ENCODE data around the gene NTHL1.
"Not testable (repeated sequence)": the region's sequence is repeated elsewhere in the genome, so short reads cannot be mapped to it uniquely, and the experiment has no call there.

The NTHL1 gene

DNA sequence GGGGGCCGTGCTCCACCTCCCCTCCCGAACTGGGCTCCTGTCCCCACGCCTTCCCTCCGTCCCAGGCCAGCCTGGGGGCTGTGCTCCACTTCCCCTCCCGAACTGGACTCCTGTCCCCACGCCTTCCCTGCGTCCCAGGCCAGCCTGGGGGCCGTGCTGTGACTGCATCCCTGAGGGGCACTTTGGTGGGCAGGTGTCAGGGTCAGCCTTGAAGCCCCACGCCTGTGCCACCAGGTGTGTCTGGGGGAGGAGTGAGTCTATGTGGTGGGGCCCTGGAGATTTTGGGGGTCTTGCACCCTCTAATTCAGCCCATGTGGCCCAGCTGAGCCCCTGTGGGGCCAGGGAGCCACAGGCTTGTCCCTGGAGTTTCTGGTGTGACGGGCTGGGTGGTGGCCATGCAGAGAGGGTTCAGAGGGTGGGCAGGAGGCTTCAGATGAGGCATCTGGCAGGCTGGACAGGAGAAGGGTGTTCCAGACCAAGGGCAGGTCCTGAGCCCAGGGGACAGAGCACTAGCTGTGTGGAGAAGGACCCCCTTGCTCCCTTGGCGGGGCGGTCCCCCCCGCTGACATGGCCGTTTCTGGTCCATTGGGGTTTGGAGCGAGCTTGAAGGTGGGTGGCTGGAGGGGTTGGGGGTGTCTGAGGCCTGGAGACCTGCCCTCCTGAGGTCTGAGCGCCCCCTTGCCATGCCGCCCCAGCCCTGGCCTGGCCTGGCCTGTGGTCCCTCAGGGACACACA, 12.8 kb downstream of the NTHL1 start:
- Histone ChIP-seq H3K4me2 (ENCODE audit: low read length) (no peak overlapping the region), H3K18ac (ENCODE audit: low read length) (no peak overlapping the region), H3K14ac (ENCODE audit: low read length) (peak overlapping the region; percentile 61), H3K4ac (ENCODE audit: low read depth, low read length) (no peak overlapping the region), H3K4me1 (ENCODE audit: control insufficient read depth in 1 of 2, insufficient read depth in 2 of 2, low read length in 2 of 2) (peaks cover 28 to 31% of the 10 kb centered on the region in 2 experiments), H2BK12ac (ENCODE audit: low read length) (peak overlapping the region; percentile 56), H3K9ac (ENCODE audit: low read length) (no peak overlapping the region), H3K4me3 (ENCODE audit: low read depth, low read length) (no peak overlapping the region), H4K8ac (ENCODE audit: low read depth, low read length) (no peak overlapping the region), H4K91ac (ENCODE audit: low read depth, low read length) (peak overlapping the region; percentile 74), H2BK120ac (ENCODE audit: insufficient read depth, low read length, poor library complexity) (peak overlapping the region; percentile 36), H3K36me3 (ENCODE audit: control insufficient read depth in 1 of 2, insufficient read depth in 2 of 2, low read length in 2 of 2) (peaks cover 20 to 23% of the 10 kb centered on the region in 2 experiments), H2AK5ac (ENCODE audit: low read length) (peak overlapping the region; percentile 89), H3K9me3 (ENCODE audit: insufficient read depth, low read depth, low read length) (no peaks in the 10 kb centered on the region), H4K12ac (ENCODE audit: low read depth, low read length) (no peak overlapping the region), H3K27ac (ENCODE audit: low read depth, low read length) (no peak overlapping the region), H3K27me3 (ENCODE audit: insufficient read depth, low read length) (no peaks in the 10 kb centered on the region), H3K79me1 (ENCODE audit: low read length) (peaks cover 13% of the 10 kb centered on the region), H2AFZ (ENCODE audit: insufficient read depth, low read length, poor library complexity) (no peak overlapping the region), H3K23ac (ENCODE audit: low read length) (no peak overlapping the region), H2BK5ac (ENCODE audit: low read depth, low read length, poor library complexity) (no peak overlapping the region), H3K79me2 (ENCODE audit: control insufficient read depth, insufficient read depth, low read length, poor library complexity) (no peaks in the 10 kb centered on the region)
- no peak for DNase-seq
- no CpG with 5 or more reads among the region's 17 CpGs for WGBS (ENCODE audit: extremely low coverage, insufficient coverage, insufficient read length)

DNA sequence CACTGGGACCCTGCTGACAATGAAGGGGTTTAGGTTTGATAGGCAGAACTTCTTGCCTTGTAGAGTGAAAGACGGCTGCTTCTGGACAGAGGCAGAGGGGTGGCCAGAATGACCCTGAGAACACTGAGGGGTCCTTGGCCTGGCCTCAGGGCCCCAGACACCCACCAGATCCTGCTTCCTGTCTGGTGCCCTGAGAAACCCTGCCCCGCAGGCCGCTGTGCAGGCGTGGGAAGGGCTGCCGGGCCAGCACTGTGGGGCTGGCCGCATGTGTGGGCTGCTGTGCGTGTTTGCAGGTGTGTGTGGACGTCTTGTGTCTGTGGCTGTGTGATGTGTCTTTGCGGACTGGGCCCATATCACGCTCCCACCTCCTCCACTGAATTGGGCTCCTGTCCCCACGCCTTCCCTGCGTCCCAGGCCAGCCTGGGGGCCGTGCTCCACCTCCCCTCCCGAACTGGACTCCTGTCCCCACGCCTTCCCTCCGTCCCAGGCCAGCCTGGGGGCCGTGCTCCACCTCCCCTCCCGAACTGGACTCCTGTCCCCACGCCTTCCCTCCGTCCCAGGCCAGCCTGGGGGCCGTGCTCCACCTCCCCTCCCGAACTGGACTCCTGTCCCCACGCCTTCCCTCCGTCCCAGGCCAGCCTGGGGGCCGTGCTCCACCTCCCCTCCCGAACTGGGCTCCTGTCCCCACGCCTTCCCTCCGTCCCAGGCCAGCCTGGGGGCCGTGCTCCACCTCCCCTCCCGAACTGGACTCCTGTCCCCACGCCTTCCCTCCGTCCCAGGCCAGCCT, 13.5 kb downstream of the NTHL1 start:
- Histone ChIP-seq H3K14ac (ENCODE audit: low read length) (peak overlapping the region; percentile 38), H2AK5ac (ENCODE audit: low read length) (peak overlapping the region; percentile 17), H3K36me3 (ENCODE audit: control insufficient read depth in 1 of 2, insufficient read depth in 2 of 2, low read length in 2 of 2) (peaks cover 22 to 28% of the 10 kb centered on the region in 2 experiments), H4K91ac (ENCODE audit: low read depth, low read length) (peak overlapping the region; percentile 56), H4K8ac (ENCODE audit: low read depth, low read length) (peak overlapping the region; percentile 15), H3K4me1 (ENCODE audit: control insufficient read depth in 1 of 2, insufficient read depth in 2 of 2, low read length in 2 of 2) (peaks cover 28 to 31% of the 10 kb centered on the region in 2 experiments), H3K27ac (ENCODE audit: low read depth, low read length) (peak overlapping the region; percentile 52), H3K79me1 (ENCODE audit: low read length) (peaks cover 13% of the 10 kb centered on the region), H2BK120ac (ENCODE audit: insufficient read depth, low read length, poor library complexity) (peak overlapping the region; percentile 53), H2BK12ac (ENCODE audit: low read length) (peak overlapping the region; percentile 51), H3K4me2 (ENCODE audit: low read length) (peak overlapping the region; percentile 42), H3K9ac (ENCODE audit: low read length) (peak overlapping the region; percentile 18), H3K18ac (ENCODE audit: low read length) (peak overlapping the region; percentile 5), H2BK5ac (ENCODE audit: low read depth, low read length, poor library complexity) (peak overlapping the region; percentile 7)
- not testable (repeated sequence) for H3K27me3 ChIP-seq (ENCODE audit: insufficient read depth, low read length); H3K79me2 ChIP-seq (ENCODE audit: control insufficient read depth, insufficient read depth, low read length, poor library complexity); H2AFZ ChIP-seq (ENCODE audit: insufficient read depth, low read length, poor library complexity); H3K4ac ChIP-seq (ENCODE audit: low read depth, low read length); DNase-seq; H3K23ac ChIP-seq (ENCODE audit: low read length); H4K12ac ChIP-seq (ENCODE audit: low read depth, low read length); H3K9me3 ChIP-seq (ENCODE audit: insufficient read depth, low read depth, low read length); H3K4me3 ChIP-seq (ENCODE audit: low read depth, low read length)
- WGBS (ENCODE audit: extremely low coverage, insufficient coverage, insufficient read length): no CpG with 5 or more reads among the region's 32 CpGs

DNA sequence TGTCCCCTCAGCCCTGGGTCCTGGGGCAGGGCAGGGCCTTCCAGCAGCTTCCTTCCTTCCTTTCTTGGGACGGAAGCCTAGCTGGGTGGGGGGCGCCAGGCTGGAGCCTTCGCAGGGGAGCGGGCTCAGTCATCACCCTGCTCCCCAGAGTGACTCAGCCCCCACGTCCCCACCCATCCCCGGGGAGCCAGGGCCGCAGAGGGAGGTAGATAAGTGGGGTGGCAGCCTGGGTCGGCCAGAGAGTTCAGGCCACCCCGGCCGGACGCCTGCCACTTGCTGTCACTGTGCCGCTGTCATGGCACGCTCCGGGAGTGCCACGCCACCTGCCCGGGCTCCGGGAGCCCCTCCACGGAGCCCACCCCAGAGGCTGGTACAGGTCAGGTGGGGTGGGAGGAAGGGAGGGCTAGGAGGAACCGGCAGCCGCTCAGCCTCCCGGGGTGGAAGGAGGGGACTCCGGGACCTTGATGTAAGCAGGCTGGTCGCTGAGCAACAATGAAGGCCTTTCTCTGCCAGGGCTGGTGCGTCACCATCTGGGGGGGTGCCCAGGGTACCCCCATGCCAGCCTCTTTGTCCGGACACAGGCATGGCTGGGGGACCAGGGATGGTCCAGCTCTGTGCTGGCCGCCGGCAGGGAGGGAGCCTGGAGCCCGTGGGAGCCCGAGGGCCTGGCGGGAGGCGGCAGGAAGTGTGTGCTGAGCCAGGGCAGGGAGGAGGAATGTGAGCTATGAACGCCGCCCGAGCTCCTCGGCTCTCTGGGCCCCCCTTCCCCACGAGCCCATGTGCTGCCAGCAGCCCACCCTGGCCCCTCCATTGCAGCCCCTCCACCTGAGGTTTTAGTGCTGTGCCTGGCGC, 14.4 kb downstream of the NTHL1 start:
- Histone ChIP-seq H3K18ac (ENCODE audit: low read length) (peak overlapping the region; percentile 5), H4K8ac (ENCODE audit: low read depth, low read length) (peak overlapping the region; percentile 15), H4K12ac (ENCODE audit: low read depth, low read length) (no peak overlapping the region), H3K9ac (ENCODE audit: low read length) (no peak overlapping the region), H3K14ac (ENCODE audit: low read length) (peak overlapping the region; percentile 38), H3K79me2 (ENCODE audit: control insufficient read depth, insufficient read depth, low read length, poor library complexity) (no peaks in the 10 kb centered on the region), H3K4me2 (ENCODE audit: low read length) (peak overlapping the region; percentile 42), H2AFZ (ENCODE audit: insufficient read depth, low read length, poor library complexity) (no peak overlapping the region), H3K4ac (ENCODE audit: low read depth, low read length) (no peak overlapping the region), H3K4me3 (ENCODE audit: low read depth, low read length) (no peak overlapping the region), H3K36me3 (ENCODE audit: control insufficient read depth in 1 of 2, insufficient read depth in 2 of 2, low read length in 2 of 2) (peaks cover 19 to 24% of the 10 kb centered on the region in 2 experiments), H2BK120ac (ENCODE audit: insufficient read depth, low read length, poor library complexity) (peak overlapping the region; percentile 12), H4K91ac (ENCODE audit: low read depth, low read length) (peak overlapping the region; percentile 56), H3K9me3 (ENCODE audit: insufficient read depth, low read depth, low read length) (no peaks in the 10 kb centered on the region), H2AK5ac (ENCODE audit: low read length) (peak overlapping the region; percentile 26), H3K27me3 (ENCODE audit: insufficient read depth, low read length) (no peaks in the 10 kb centered on the region), H3K27ac (ENCODE audit: low read depth, low read length) (peak overlapping the region; percentile 52), H2BK5ac (ENCODE audit: low read depth, low read length, poor library complexity) (peak overlapping the region; percentile 28), H3K79me1 (ENCODE audit: low read length) (peaks cover 13% of the 10 kb centered on the region), H2BK12ac (ENCODE audit: low read length) (peak overlapping the region; percentile 51), H3K23ac (ENCODE audit: low read length) (no peak overlapping the region), H3K4me1 (ENCODE audit: control insufficient read depth in 1 of 2, insufficient read depth in 2 of 2, low read length in 2 of 2) (peaks cover 28 to 31% of the 10 kb centered on the region in 2 experiments)
- DNase-seq: no peak
- WGBS (ENCODE audit: extremely low coverage, insufficient coverage, insufficient read length): no CpG with 5 or more reads among the region's 37 CpGs

Measured in trophoblast cell (in vitro differentiated cells and primary cell).